Measurements from ENCODE around the gene SCAMP2. TPM values are rescaled to one million over a fixed set of nuclear protein-coding genes. Genes with fewer than 3 reads are reported as not detected.

The SCAMP2 gene
- 28.1 and 37.9 TPM in 2 replicates for total RNA-seq

GRCh38 chr15:74873036-74873755, at the start of gene SCAMP2:
TSS of gene SCAMP2 (minus strand) at chr15:74873365. CDS start at chr15:74873255, 110 bp downstream.

GRCh38 chr15:74906450-74907162, 33.4 kb upstream of the SCAMP2 start, which contains the start of gene FAM219B:
TSS of gene FAM219B (minus strand) at chr15:74906851. CDS start at chr15:74906800, 51 bp downstream.

GRCh38 chr15:74889883-74890664, 16.9 kb upstream of the SCAMP2 start, which contains the start of gene MPI:
TSS of gene MPI (plus strand) at chr15:74890042. CDS start at chr15:74890074, 32 bp downstream.

GRCh38 chr15:74842581-74843444, 30.4 kb downstream of the SCAMP2 start, which contains the start of gene ULK3:
TSS of gene ULK3 (minus strand) at chr15:74843156. CDS start at chr15:74843105, 51 bp downstream.

GRCh38 chr15:74826364-74826819, 46.8 kb downstream of the SCAMP2 start, which contains the start of gene CPLX3:
TSS of gene CPLX3 (plus strand) at chr15:74826627. CDS start at chr15:74826704, 77 bp downstream.

GRCh38 chr15:74812533-74812932, 60.6 kb downstream of the SCAMP2 start, which contains the start of gene LMAN1L:
TSS of gene LMAN1L (plus strand) at chr15:74812835. CDS start at chr15:74812855, 20 bp downstream.

Small RNA genes within 50 kb of the gene (small RNA-seq; reads per million reads assigned to genes)
- gene CPLX3 (ENCODE audit: low replicate concordance), result not detected
- gene MIR6882 (ENCODE audit: low replicate concordance), result 0.49 reads per million, percentile 18 among the genes with 10 or more reads in this experiment

Other genes with a start within 250 kb of the SCAMP2 start
- gene EDC3, start 177.3 kb downstream of the SCAMP2 start, total RNA-seq, result 11.2 and 13.6 TPM in 2 replicates
- 0.72 and 1.5 TPM in 2 replicates for gene CYP1A1, start 147.8 kb downstream of the SCAMP2 start, total RNA-seq
- gene CYP1A2, start 124.5 kb downstream of the SCAMP2 start, total RNA-seq, result not detected in 2 replicates
- 30.4 and 32.6 TPM in 2 replicates for gene CSK, start 91.3 kb downstream of the SCAMP2 start, total RNA-seq
- under 0.01 TPM in 1 of 2 replicates, not detected in the other for gene LMAN1L, start 60.5 kb downstream of the SCAMP2 start, total RNA-seq
- gene CPLX3, start 46.7 kb downstream of the SCAMP2 start, total RNA-seq, result not detected in 2 replicates
- gene ULK3, start 30.2 kb downstream of the SCAMP2 start, total RNA-seq, result 17.7 and 23.3 TPM in 2 replicates
- 49.5 and 88.6 TPM in 2 replicates for gene MPI, start 16.7 kb upstream of the SCAMP2 start, total RNA-seq
- gene FAM219B, start 33.5 kb upstream of the SCAMP2 start, total RNA-seq, result 28.2 and 40.7 TPM in 2 replicates
- 33.4 and 45.7 TPM in 2 replicates for gene COX5A, start 64.7 kb upstream of the SCAMP2 start, total RNA-seq
- gene RPP25, start 83.4 kb upstream of the SCAMP2 start, total RNA-seq, result 15.0 and 23.9 TPM in 2 replicates
- 0.57 and 2.4 TPM in 2 replicates for gene SCAMP5, start 122.2 kb upstream of the SCAMP2 start, total RNA-seq
- gene PPCDC, start 150.2 kb upstream of the SCAMP2 start, total RNA-seq, result 10.5 and 19.3 TPM in 2 replicates

All from placental pericyte (primary cell).